Activated T-helper 1 cell treated with anti-CD3 and anti-CD28 coated beads, Interleukin-12 subunit alpha, Interleukin-12 subunit beta, Interleukin-2, Interleukin-4 antibody, amounts not matched to agents 30 ng/mL and 10 ng/mL and 1 ng/mL, durations not matched to agents 14 hours and 24 hours and 36 hours (primary cell): ENCODE measurements around the gene INPP5A. TPM values are rescaled to one million over a fixed set of nuclear protein-coding genes. Genes with fewer than 3 reads are reported as not detected.
"Not testable (repeated sequence)": the region's sequence is repeated elsewhere in the genome, so short reads cannot be mapped to it uniquely, and the experiment has no call there.

ENCODE experiments used
- DNase-seq: peaks from one replicate; pipeline ENCODE4 v3.0.0; 2021; ENCODE audit warnings: low spot score
- H3K27ac Mint-ChIP-seq: one replicate; pipeline ENCODE4 v1.8.0; 2021; ENCODE audit warnings: mild to moderate bottlenecking, mixed read lengths
- H3K27me3 Mint-ChIP-seq: one replicate; pipeline ENCODE4 v1.8.0; 2022; ENCODE audit warnings: mild to moderate bottlenecking, moderate library complexity, mixed read lengths; ENCODE audit not compliant: insufficient read depth
- H3K36me3 Mint-ChIP-seq: one replicate; pipeline ENCODE4 v1.8.0; 2021; ENCODE audit warnings: low read depth, mixed read lengths
- H3K4me1 Mint-ChIP-seq: one replicate; pipeline ENCODE4 v1.8.0; 2021; ENCODE audit warnings: low read depth, mixed read lengths
- H3K4me3 Mint-ChIP-seq: one replicate; pipeline ENCODE4 v1.8.0; 2021; ENCODE audit warnings: mild to moderate bottlenecking, moderate library complexity, mixed read lengths
- H3K9me3 Mint-ChIP-seq: one replicate; pipeline ENCODE4 v1.8.0; 2021; ENCODE audit warnings: mixed read lengths
- intact Hi-C: fragments of 100-400 bp; cut with micrococcal nuclease; formaldehyde crosslinking; loops from one replicate; pipeline ENCODE4 v1.15.1; 2024
- total RNA-seq: library from RNA; stranded (reverse); gene quantifications from 2 replicates; pipeline ENCODE4 v1.2.3, GENCODE V29; 2022

The INPP5A gene
- total RNA-seq, 1 donor from 2014 or later = 13.4 TPM

DNA sequence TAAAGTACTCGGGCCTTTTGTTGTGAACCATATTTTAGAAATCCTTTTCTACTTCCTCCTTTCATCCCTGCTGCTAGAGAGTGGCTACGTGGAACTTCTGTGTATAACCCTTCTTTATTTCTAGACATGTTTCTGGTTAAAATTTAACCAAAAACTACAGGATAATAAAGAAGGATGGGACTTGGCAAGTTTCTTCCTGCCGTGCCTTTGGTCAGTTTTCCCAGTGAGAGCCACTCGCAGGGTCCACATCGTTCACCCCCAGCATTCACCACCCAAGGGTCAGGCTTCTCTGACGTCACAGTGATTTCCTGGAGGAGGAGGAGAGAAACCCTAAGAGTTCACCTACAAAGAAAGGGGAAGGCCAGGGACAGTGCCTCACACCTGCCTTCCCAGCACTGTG, 203.0 kb downstream of the INPP5A start:
- Mint-ChIP-seq H3K36me3 (no peaks in the 10 kb centered on the region), H3K9me3 (no peaks in the 10 kb centered on the region), H3K4me1 (no peaks in the 10 kb centered on the region), H3K27ac (no peak overlapping the region), H3K4me3 (no peak overlapping the region), H3K27me3 (no peaks in the 10 kb centered on the region)
- intact Hi-C loops = no loop called here
- no peak for DNase-seq

DNA sequence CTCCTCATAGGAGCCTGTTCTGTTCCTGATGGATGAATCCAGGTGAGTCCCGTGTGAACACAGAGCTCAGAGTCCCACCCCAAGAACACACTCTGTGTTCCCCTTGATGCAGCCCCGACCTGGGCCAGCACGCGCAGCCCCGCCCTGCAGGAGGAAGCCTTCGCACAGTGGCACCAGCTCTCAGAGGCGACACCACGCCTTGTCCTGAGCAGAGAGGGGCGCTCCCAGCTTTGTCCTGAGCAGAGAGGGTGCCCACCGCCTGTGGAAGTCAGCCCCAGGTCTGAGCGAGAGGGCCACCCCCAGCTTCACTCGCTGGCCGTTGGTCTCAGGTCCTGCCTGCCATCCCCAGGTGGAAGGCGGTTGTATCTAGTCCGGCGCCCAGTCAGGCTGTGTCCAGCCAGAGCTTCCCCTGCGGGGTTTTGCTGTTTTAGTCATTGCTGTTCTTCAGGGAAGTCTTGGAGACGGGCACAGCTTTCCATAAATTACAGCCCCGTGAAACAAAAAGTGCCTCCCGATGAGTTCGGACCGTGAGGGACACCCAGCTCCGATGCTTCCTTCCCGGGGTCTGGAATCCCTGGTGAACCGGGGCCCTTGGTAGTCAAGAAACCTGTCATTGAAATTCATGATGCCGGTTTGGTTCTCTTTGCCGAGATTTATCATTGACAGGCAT, 204.7 kb downstream of the INPP5A start:
- intact Hi-C loops = no loop called here
- H3K4me3 Mint-ChIP-seq = no peak overlapping the region
- no peak for DNase-seq
- no peak overlapping the region for H3K27ac Mint-ChIP-seq
- no peaks in the 10 kb centered on the region for H3K27me3 Mint-ChIP-seq
- no peaks in the 10 kb centered on the region for H3K9me3 Mint-ChIP-seq
- no peaks in the 10 kb centered on the region for H3K4me1 Mint-ChIP-seq
- H3K36me3 Mint-ChIP-seq = no peaks in the 10 kb centered on the region

DNA sequence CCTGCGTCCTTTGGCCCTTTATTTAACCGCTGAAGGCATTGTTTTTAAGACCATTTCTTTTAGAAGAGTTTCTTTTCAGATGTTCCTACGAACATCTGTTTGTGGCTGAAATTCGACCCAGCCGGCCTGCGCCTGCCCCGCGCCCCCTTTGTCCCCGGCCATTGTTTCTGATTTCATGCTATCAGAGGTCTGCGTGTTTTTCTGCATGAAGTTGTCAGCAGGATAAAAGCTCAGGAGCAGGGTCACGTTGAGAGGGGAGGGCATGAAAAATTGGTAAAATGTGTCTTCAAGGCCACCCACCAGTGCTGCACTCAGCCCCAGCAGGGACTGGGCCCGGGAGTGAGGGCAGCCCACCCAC, 205.2 kb downstream of the INPP5A start:
- Mint-ChIP-seq H3K9me3 (no peaks in the 10 kb centered on the region), H3K27me3 (no peaks in the 10 kb centered on the region), H3K27ac (no peak overlapping the region), H3K4me1 (no peaks in the 10 kb centered on the region), H3K4me3 (no peak overlapping the region), H3K36me3 (no peaks in the 10 kb centered on the region)
- no peak for DNase-seq
- intact Hi-C loops = no loop called here

DNA sequence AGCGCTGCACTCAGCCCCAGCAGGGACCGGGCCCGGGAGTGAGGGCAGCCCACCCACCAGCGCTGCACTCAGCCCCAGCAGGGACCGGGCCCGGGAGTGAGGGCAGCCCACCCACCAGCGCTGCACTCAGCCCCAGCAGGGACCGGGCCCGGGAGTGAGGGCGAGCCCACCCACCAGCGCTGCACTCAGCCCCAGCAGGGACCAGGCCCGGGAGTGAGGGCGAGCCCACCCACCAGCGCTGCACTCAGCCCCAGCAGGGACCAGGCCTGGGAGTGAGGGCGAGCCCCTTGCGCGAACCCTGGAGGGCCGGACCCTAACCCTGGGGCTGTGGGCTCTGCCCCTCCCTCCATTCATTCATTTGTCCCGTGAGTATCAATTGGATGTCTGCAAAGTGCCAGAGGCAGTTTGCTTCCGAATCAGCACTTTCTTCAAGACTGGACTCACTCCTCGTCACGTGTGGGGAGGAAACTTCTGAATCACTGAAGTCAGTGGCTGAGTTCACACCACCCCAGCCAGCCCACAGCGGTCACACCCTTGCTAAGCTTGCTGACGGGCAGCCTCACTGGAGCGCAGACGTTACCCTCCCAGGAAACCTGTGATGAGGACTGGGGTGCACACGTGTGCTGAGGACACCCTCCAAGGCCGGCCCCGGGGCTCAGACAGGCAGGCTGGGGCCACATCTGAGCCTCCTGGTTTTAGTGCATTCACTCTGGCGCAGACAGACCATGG, 205.8 kb downstream of the INPP5A start:
- H3K4me3 Mint-ChIP-seq, H3K4me1 Mint-ChIP-seq, intact Hi-C loops, H3K36me3 Mint-ChIP-seq, H3K27me3 Mint-ChIP-seq, DNase-seq, H3K9me3 Mint-ChIP-seq, H3K27ac Mint-ChIP-seq: not testable (repeated sequence)

DNA sequence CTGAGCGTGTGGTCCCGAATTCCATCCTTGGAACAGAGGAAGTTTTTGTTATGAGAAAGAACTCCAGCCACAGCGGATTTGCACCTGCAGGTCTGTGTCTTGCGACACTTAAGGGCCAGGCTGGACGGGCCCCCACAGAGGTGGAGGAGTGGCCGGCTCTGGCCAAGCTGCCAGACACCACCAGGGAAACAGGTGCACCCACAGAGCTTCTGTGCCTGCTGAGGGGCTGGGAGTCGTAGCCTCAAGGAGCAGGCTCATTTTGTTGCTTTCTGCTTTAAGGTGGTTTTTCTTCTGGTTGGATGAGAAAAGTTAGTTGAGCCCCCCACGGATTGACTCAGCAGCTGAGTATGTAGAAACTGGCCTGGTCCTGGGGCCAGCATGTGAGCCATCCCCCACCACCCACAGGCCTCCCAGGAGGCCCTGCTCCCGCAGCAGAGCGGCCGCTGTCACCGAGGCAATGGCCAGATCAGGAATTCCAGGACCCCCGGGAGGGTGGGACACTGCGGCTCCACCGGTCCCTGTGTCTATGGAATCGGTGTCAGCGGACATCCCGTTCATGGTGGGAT, 206.4 kb downstream of the INPP5A start:
- intact Hi-C loops = no loop called here
- no peaks in the 10 kb centered on the region for H3K36me3 Mint-ChIP-seq
- no peak overlapping the region for H3K4me3 Mint-ChIP-seq
- no peaks in the 10 kb centered on the region for H3K27me3 Mint-ChIP-seq
- H3K27ac Mint-ChIP-seq = no peak overlapping the region
- DNase-seq = no peak
- no peaks in the 10 kb centered on the region for H3K9me3 Mint-ChIP-seq
- no peaks in the 10 kb centered on the region for H3K4me1 Mint-ChIP-seq

DNA sequence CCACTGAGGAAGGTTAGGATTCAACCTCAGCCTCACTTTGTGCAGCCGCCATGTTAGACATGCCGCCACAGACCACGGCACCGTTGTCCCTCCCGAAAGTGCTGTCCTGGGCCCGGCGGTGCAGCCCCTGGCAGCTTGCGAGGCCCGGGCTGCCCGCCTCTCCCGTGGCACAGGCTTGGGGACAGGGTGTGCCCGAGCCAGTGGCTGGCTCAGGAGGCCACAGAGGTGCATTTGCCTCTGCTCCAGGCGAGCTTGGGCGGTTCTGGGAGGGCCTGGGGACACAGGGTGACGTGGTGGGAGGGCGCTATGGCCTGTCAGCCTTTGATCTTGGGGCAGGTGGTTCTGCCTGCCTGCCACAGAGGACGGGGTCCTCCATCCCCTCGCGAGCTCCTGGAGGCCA, 207.3 kb downstream of the INPP5A start:
- no peak overlapping the region for H3K27ac Mint-ChIP-seq
- intact Hi-C loops = no loop called here
- no peaks in the 10 kb centered on the region for H3K27me3 Mint-ChIP-seq
- H3K9me3 Mint-ChIP-seq = no peaks in the 10 kb centered on the region
- H3K4me3 Mint-ChIP-seq = no peak overlapping the region
- H3K36me3 Mint-ChIP-seq = no peaks in the 10 kb centered on the region
- DNase-seq = no peak
- no peaks in the 10 kb centered on the region for H3K4me1 Mint-ChIP-seq

DNA sequence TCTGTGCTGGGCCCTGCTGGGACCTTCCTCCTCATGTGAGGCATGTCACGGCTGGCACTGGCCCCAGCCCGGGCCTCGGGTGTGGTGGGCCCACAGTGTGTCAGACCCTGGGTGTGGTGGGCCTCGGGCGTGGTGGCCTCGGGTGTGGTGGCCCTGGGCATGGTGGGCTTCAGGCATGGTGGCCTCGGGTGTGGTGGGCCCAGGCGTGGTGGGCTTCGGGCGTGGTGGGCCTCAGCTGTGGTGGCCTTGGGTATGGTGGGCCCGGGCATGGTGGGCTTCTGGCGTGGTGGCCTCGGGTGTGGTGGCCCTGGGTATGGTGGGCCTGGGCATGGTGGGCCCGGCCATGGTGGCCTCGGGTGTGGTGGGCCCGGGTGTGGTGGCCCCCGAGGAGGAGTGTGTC, 207.9 kb downstream of the INPP5A start:
- intact Hi-C loops = no loop called here
- Mint-ChIP-seq H3K4me1 (no peaks in the 10 kb centered on the region), H3K9me3 (no peaks in the 10 kb centered on the region), H3K36me3 (peaks cover 2% of the 10 kb centered on the region), H3K27me3 (no peaks in the 10 kb centered on the region), H3K4me3 (no peak overlapping the region), H3K27ac (no peak overlapping the region)
- no peak for DNase-seq

DNA sequence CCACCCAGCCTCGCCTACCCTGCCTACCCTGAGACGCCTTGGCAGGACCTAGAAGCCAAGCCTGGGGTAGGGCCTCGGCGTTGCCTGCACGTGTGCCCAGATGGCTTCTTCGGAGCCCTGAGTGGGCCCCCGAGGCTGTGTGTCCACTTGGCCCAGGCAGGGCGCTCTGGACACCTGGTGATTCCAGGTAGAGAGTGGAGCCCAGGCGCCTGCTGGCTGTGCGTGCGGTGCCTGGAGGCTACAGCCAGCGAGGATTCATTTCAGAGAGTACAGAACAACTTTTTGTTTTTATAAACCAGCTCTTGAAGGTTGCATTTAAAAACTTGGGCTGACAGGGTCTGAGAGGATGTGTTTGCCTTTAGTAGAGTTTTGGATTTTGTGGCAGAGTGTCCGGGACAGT, 208.4 kb downstream of the INPP5A start:
- no peak overlapping the region for H3K4me3 Mint-ChIP-seq
- DNase-seq = no peak

DNA sequence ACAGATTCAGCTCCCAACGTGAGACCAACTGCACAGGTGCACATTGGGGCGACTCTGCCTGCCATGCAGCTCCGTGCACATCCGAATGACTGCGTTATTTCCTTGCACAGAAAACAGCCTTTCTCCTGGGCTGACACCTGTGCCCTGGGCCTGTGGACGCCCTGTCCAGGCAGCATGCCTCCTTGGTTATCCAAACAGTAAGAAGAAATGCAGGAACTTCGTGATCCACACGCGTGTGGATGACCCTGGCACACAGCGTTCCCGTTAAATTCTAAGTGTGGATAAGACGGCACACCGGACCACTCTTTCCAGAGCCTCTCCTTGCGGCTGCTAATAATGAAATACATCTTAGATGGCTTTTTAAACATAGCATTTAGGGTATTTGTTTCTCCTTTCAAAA, 208.8 kb downstream of the INPP5A start:
- H3K27ac Mint-ChIP-seq = no peak overlapping the region
- intact Hi-C loops = no loop called here
- no peaks in the 10 kb centered on the region for H3K4me1 Mint-ChIP-seq

More for the DNA sequence above, 208.4 kb downstream of the INPP5A start:
- no peaks in the 10 kb centered on the region for H3K4me1 Mint-ChIP-seq
- H3K9me3 Mint-ChIP-seq = no peaks in the 10 kb centered on the region
- H3K27ac Mint-ChIP-seq = no peak overlapping the region
- intact Hi-C loops = no loop called here
- H3K36me3 Mint-ChIP-seq = peaks cover 2% of the 10 kb centered on the region
- no peaks in the 10 kb centered on the region for H3K27me3 Mint-ChIP-seq

DNA sequence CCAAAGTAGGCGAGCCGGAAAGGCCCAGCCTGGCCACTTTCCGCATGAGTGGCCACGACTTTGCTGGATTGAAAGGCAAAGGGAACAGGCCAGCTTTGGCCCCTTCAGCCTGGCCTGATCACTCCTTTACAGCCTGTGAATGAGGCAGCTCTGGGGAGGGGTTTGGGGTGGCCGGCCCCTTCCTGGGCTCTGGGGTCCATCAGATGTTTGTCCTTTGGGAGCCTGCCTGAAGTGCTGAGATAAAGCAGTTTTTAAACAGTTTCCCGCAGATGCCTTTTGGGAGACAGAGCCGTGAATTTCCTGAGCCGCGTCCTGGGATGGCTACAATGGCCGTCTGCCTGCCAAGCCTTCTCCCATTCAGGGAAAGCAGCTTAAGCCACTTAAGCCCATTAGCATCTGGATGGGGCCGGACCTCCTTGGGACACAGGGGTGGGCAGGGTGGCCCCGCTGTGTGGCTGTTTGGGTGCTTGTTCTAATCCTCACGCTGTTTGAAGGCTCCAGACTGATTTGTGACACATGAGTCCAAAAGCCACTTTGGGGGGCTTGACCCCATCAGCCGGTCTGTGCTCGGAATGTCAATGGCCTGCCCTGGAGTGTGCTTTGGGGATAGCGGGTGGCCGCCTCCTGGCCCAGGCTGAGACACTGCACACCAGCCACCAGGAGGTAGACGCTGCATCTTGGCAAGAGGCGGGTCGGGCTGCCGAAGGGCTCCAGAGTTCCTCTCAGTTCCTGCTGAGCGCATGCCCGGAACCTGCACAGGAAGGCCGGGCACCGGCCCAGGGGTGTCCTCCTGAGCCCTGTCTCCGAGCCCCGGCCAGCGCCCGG, 209.4 kb downstream of the INPP5A start:
- H3K9me3 Mint-ChIP-seq = no peaks in the 10 kb centered on the region
- intact Hi-C loops = no loop called here
- H3K36me3 Mint-ChIP-seq = peaks cover 2% of the 10 kb centered on the region
- no peak for DNase-seq
- no peaks in the 10 kb centered on the region for H3K4me1 Mint-ChIP-seq
- no peaks in the 10 kb centered on the region for H3K27me3 Mint-ChIP-seq
- H3K27ac Mint-ChIP-seq = no peak overlapping the region
- H3K4me3 Mint-ChIP-seq = no peak overlapping the region

More for the DNA sequence above, 208.8 kb downstream of the INPP5A start:
- Mint-ChIP-seq H3K27me3 (no peaks in the 10 kb centered on the region), H3K36me3 (peaks cover 2% of the 10 kb centered on the region), H3K4me3 (no peak overlapping the region), H3K9me3 (no peaks in the 10 kb centered on the region)
- DNase-seq = no peak

DNA sequence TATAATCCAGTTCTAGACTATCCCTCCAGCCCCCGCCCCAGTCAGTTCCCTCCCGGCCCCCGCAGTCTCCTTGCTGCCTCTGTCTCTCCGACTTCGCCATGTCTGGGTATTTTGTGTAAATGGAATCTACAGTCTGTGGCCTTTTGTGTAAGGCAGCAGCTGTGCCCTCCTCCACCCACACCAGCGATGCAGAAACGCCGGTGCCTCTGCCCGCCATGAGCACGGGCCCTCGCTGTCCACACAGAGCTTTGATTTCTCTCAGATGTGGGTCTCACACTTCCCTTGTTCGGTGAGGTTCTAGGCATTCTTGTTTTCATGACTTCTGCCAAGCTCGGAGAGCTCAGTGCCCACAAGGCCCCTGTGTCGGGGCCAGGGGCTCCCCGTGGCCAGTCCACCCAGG, 210.5 kb downstream of the INPP5A start:
- intact Hi-C loops = no loop called here
- H3K9me3 Mint-ChIP-seq = no peaks in the 10 kb centered on the region
- H3K4me3 Mint-ChIP-seq = no peak overlapping the region
- DNase-seq = no peak
- no peak overlapping the region for H3K27ac Mint-ChIP-seq
- no peaks in the 10 kb centered on the region for H3K4me1 Mint-ChIP-seq
- H3K27me3 Mint-ChIP-seq = no peaks in the 10 kb centered on the region
- peaks cover 2% of the 10 kb centered on the region for H3K36me3 Mint-ChIP-seq

DNA sequence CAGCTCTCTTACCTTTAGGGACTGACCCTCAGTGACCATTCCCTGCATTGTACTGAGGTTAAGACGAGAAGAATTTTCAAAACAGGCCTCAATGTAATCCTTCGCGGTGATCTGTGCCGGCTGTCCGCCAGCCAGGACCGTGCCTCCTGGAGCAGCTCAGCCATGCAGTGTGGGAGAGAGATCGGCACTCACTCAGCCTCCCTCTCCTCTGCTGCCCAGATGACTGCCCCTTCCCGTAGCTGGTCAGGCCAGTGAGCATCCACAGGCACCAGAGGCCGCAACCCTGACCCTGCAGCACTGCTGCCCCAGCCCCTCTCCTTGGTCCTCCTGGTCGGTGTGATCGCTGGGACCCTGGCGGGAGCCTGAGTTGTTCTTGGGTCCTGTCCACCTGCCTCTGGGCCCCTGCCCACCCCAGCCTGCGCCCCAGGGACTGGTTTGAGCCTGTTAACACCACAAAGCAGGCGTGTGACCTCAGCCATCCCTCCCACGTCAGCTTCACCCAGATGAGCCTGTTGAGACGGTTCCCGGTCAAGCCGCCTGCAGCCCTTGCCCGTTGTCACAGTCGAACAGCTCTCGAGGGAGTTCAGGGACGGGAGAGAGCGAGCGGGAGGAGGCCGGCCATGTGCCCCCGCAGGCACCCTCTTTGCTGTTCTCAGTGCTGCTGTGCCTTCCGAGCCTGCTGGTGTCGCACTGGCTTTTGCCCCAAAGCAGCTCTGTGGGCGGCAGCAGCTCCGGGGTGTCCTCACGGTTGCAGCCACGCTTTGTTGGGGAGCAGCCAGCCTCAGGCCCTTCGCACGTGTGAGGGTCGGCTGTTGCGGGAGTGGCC, 211.2 kb downstream of the INPP5A start:
- DNase-seq = no peak
- no peaks in the 10 kb centered on the region for H3K4me1 Mint-ChIP-seq
- H3K27ac Mint-ChIP-seq = no peak overlapping the region
- H3K4me3 Mint-ChIP-seq = no peak overlapping the region
- intact Hi-C loops = no loop called here
- H3K9me3 Mint-ChIP-seq = no peaks in the 10 kb centered on the region
- H3K36me3 Mint-ChIP-seq = peaks cover 4% of the 10 kb centered on the region
- H3K27me3 Mint-ChIP-seq = no peaks in the 10 kb centered on the region
